HFFc6 (cell line): ENCODE data around the gene PRDM16. TPM values are rescaled to one million over a fixed set of nuclear protein-coding genes. Genes with fewer than 3 reads are reported as not detected.
A peak's percentile ranks its signal among the peaks of the same experiment; 100 is the strongest.

ENCODE experiments used
- DNase-seq: peaks from one replicate; pipeline ENCODE4 v3.0.0-alpha.2; 2018
- H3K27ac Mint-ChIP-seq: 2 replicates; pipeline ENCODE4 v1.8.0; 2020; ENCODE audit warnings: mild to moderate bottlenecking, mixed read lengths
- H3K27me3 Mint-ChIP-seq: 2 replicates; pipeline ENCODE4 v1.8.0; 2021; ENCODE audit warnings: mild to moderate bottlenecking, moderate library complexity, mixed read lengths; ENCODE audit not compliant: insufficient read depth
- H3K36me3 Mint-ChIP-seq: 2 replicates; pipeline ENCODE4 v1.8.0; 2021; ENCODE audit warnings: low read depth, mixed read lengths
- H3K4me1 Mint-ChIP-seq: 2 replicates; pipeline ENCODE4 v1.8.0; 2020; ENCODE audit warnings: low read depth, mixed read lengths
- H3K4me3 Mint-ChIP-seq: 2 replicates; pipeline ENCODE4 v1.8.0; 2020; ENCODE audit warnings: mild to moderate bottlenecking, moderate library complexity, mixed read lengths
- H3K9me3 Mint-ChIP-seq: 2 replicates; pipeline ENCODE4 v1.8.0; 2020; ENCODE audit warnings: mild to moderate bottlenecking, mixed read lengths
- CTCF ChIP-seq: fragments of 200-600 bp; sonication (generic); IDR thresholded peaks from 2 replicates; pipeline ENCODE4 v1.5.0; 2021; ENCODE audit warnings: antibody characterized with exemption, mild to moderate bottlenecking
- total RNA-seq, 6 experiments: library from RNA; stranded (reverse); fragmentation: NEBNext Ultra II Directional; extraction: Animal tissue kit (Norgen Biotek cat#: 25700); gene quantifications; 2 replicates in 1 of 6; 3 replicates in 5 of 6; pipeline ENCODE4 v1.2.3, GENCODE V29; 2021

Gene PRDM16
- total RNA-seq, 6 experiments from 2014 or later = not detected

DNA sequence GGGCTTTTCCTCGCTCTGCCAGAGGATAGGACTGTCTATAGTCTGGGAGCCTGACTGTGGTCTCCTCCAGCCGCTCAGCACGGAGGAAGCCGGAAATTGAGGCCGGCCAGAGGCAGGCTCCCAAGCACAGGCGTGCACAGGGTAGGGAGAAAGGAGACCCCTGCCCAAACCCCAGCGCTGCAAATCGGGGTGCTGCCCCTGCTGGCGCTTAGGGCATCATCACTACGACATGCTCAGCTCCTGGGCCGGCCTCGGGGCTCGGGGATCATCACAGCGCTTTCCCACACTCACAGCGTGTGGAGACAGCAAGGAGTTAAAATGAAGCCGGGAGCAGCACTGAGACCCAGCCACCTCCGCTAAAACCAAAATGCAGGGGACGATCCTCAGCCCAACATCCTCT lies 322.7 kb downstream of the PRDM16 start:
- H3K27ac Mint-ChIP-seq = no peak overlapping the region
- peaks cover 65% of the 10 kb centered on the region for H3K27me3 Mint-ChIP-seq
- H3K4me1 Mint-ChIP-seq = peaks cover 6% of the 10 kb centered on the region; the same call in 1 of the 2 replicates

GRCh38 chr1:3393024-3393986 lies 324.3 kb downstream of the PRDM16 start:
- H3K4me3 Mint-ChIP-seq = no peak overlapping the region

More for the DNA sequence above, 322.7 kb downstream of the PRDM16 start:
- Mint-ChIP-seq H3K36me3 (no peaks in the 10 kb centered on the region), H3K9me3 (no peaks in the 10 kb centered on the region), H3K4me3 (no peak overlapping the region)
- TF ChIP-seq CTCF = 0 out of 2 replicates have a peak, but pooled peaks have one; percentile 22
- no peak for DNase-seq

GRCh38 chr1:3393987-3394920 lies 325.3 kb downstream of the PRDM16 start:
- Mint-ChIP-seq H3K9me3 (no peaks in the 10 kb centered on the region), H3K27ac (no peak overlapping the region), H3K4me3 (no peak overlapping the region), H3K4me1 (peaks cover 15% of the 10 kb centered on the region; the same call in 1 of the 2 replicates), H3K36me3 (no peaks in the 10 kb centered on the region), H3K27me3 (peaks cover 70% of the 10 kb centered on the region)
- no peak for TF ChIP-seq CTCF
- no peak for DNase-seq

More at GRCh38 chr1:3393024-3393986, 324.3 kb downstream of the PRDM16 start:
- no peak for DNase-seq
- Mint-ChIP-seq H3K27me3 (peaks cover 72% of the 10 kb centered on the region), H3K36me3 (no peaks in the 10 kb centered on the region), H3K27ac (no peak overlapping the region), H3K4me1 (peaks cover 6% of the 10 kb centered on the region; the same call in 1 of the 2 replicates), H3K9me3 (no peaks in the 10 kb centered on the region)
- TF ChIP-seq CTCF = no peak

DNA sequence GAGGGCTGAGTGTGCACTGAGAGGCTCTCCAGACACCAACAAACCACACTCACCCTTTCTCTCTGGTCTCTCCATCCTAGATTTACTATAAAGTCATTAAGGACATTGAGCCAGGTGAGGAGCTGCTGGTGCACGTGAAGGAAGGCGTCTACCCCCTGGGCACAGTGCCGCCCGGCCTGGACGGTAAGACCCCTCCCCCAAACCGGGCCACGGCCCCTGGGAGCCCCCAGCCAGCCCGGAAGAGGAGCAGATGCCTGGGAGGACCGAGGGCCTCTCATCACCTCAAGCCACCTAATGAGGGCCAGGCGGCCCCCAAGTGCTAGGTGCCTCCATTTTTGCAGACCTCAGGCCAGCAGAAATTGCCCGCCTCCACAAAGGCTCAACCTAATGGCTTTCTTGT lies 327.4 kb downstream of the PRDM16 start:
- peaks cover 57% of the 10 kb centered on the region for H3K27me3 Mint-ChIP-seq
- DNase-seq = no peak
- no peak for TF ChIP-seq CTCF

DNA sequence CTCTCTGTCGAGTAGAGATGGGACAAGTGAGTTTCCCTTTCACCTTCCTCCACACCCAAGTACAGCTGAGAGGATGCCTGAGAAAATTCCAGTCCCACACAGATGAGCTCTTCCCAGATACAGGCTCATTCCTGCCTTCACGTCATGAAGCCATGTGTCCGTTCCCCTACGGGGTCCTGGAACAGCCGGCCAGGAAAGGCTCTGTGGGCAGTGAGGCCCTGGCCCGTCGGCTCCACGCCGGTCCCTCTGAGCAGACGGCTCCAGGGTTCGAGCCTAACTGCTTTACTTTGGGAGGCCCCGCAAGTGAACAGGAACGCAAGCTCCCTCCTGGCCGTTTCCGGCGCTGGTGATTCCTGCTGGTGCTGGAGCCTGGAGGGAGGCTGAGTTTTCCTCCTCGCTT lies 328.3 kb downstream of the PRDM16 start:
- no peaks in the 10 kb centered on the region for H3K9me3 Mint-ChIP-seq
- H3K36me3 Mint-ChIP-seq = no peaks in the 10 kb centered on the region
- H3K27me3 Mint-ChIP-seq = peaks cover 49% of the 10 kb centered on the region
- no peak for DNase-seq
- no peak overlapping the region for H3K27ac Mint-ChIP-seq
- H3K4me1 Mint-ChIP-seq = peaks cover 16% of the 10 kb centered on the region; the same call in 1 of the 2 replicates
- TF ChIP-seq CTCF = no peak
- H3K4me3 Mint-ChIP-seq = no peak overlapping the region

More for the DNA sequence above, 327.4 kb downstream of the PRDM16 start:
- Mint-ChIP-seq H3K4me1 (peaks cover 16% of the 10 kb centered on the region; the same call in 1 of the 2 replicates), H3K9me3 (no peaks in the 10 kb centered on the region), H3K36me3 (no peaks in the 10 kb centered on the region), H3K4me3 (no peak overlapping the region), H3K27ac (no peak overlapping the region)
